Measurements from ENCODE around the gene SOX13.

The SOX13 gene

DNA sequence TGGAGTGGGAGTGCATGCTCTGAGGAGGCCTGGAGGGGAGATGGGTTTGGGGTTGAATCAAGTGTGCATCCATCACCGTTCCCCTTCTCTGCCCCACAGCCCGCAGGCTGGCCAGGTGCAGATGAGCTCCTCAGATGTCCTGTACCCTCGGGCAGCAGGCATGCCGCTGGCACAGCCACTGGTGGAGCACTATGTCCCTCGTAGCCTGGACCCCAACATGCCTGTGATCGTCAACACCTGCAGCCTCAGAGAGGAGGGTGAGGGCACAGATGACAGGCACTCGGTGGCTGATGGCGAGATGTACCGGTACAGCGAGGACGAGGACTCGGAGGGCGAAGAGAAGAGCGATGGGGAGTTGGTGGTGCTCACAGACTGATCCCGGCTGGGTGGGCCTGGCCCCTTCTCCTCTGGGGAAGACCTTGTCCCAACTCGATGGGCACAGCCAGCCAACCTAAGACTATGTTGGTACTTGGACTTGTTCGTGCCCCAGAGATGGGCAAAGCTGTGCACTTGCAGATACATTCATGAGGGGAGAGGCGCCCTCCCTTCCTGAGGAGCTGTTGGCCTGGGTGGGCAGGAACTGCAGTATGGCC is 52.9 kb downstream of the SOX13 start:
- POLR2A ChIA-PET: no interaction called here
- no peaks in the 10 kb centered on the region for H3K27me3 ChIP-seq (replicated peaks in 2 of 5; ENCODE audit: control insufficient read depth in 4 of 5, insufficient read depth in 5 of 5, low read length in 4 of 5)
- H3K27ac ChIP-seq (ENCODE audit: insufficient read depth in 1 of 2, low read depth in 1 of 2, low read length in 2 of 2, poor library complexity in 1 of 2, severe bottlenecking in 2 of 2): no peak overlapping the region
- no peak overlapping the region for H3K4me3 ChIP-seq (ENCODE audit: control insufficient read depth in 1 of 7, extremely low read depth in 1 of 7, insufficient read depth in 4 of 7, low read depth in 2 of 7, low read length in 6 of 7)
- CTCF ChIA-PET: interaction anchor here (0.7 to 19.0 kb wide), 6 partner anchors 9 to 266 kb away, joined by 3 to 322 read pairs (median 4); no protein-coding TSS in a partner anchor
- no peaks in the 10 kb centered on the region for H3K36me3 ChIP-seq (ENCODE audit: control insufficient read depth in 4 of 4, insufficient read depth in 4 of 4, low read length in 3 of 4)
- no peaks in the 10 kb centered on the region for H3K9me3 ChIP-seq (ENCODE audit: control extremely low read depth in 1 of 5, control insufficient read depth in 4 of 5, insufficient read depth in 2 of 5, low read depth in 1 of 5, low read length in 4 of 5)
- H3K4me1 ChIP-seq (ENCODE audit: control extremely low read depth in 1 of 4, control insufficient read depth in 4 of 4, insufficient read depth in 4 of 4, low read length in 3 of 4): peaks cover 0 to 9% (median 6%) of the 10 kb centered on the region in 4 experiments
- 99% methylated on average over 18 of the region's 18 CpGs for WGBS (ENCODE audit: insufficient coverage)
- no peak for DNase-seq

DNA sequence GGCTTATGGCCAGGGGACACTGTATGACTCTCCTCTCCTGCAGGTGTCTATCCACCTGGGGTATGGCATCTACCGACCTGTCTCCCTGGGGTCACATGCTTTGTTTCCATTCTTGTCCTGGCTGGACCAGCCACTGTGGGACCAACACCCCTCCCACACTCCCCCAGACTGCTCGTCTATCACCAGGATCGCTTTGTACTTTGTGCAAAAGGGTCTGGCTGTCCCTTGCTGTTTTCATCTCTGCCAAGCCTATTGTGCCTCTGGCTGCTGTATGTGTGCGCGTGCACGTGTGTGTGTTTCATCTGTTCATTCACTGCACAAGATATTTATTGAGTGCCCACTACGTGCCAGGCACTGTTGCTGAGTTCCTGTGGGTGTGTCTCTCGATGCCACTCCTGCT is 53.5 kb downstream of the SOX13 start:
- 94% methylated on average over 8 of the region's 8 CpGs for WGBS (ENCODE audit: insufficient coverage)
- ChIA-PET CTCF (interaction anchor here (0.7 to 19.0 kb wide), 3 partner anchors 48 to 260 kb away, joined by 3 to 322 read pairs (median 4); no protein-coding TSS in a partner anchor), POLR2A (no interaction called here)
- Histone ChIP-seq H3K27ac (ENCODE audit: insufficient read depth in 1 of 2, low read depth in 1 of 2, low read length in 2 of 2, poor library complexity in 1 of 2, severe bottlenecking in 2 of 2) (no peak overlapping the region), H3K4me3 (ENCODE audit: control insufficient read depth in 1 of 7, extremely low read depth in 1 of 7, insufficient read depth in 4 of 7, low read depth in 2 of 7, low read length in 6 of 7) (no peak overlapping the region), H3K4me1 (ENCODE audit: control extremely low read depth in 1 of 4, control insufficient read depth in 4 of 4, insufficient read depth in 4 of 4, low read length in 3 of 4) (peaks cover 0 to 9% (median 6%) of the 10 kb centered on the region in 4 experiments), H3K36me3 (ENCODE audit: control insufficient read depth in 4 of 4, insufficient read depth in 4 of 4, low read length in 3 of 4) (no peaks in the 10 kb centered on the region), H3K27me3 (replicated peaks in 2 of 5; ENCODE audit: control insufficient read depth in 4 of 5, insufficient read depth in 5 of 5, low read length in 4 of 5) (no peaks in the 10 kb centered on the region), H3K9me3 (ENCODE audit: control extremely low read depth in 1 of 5, control insufficient read depth in 4 of 5, insufficient read depth in 2 of 5, low read depth in 1 of 5, low read length in 4 of 5) (no peaks in the 10 kb centered on the region)
- no peak for DNase-seq

DNA sequence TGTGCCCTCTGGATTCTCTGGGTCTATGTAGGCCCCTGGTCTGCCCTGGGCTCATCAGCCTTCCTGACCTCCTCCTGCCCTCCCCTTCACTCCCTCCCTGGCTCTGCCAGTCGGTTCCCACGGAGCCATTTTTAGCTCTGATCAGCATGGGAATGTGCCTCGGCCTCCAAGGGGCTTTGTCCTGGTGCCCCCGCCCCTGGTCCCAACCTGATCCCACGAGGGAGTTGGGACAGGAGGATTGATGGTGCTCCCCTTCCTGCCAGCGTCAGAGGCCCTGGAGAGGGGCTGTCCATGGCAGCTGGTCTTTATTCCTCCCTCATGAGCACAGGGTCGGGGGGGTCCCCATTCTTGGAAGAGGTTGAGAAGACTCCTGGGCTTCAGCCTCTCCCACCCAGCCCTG is 54.0 kb downstream of the SOX13 start:
- Histone ChIP-seq H3K9me3 (ENCODE audit: control extremely low read depth in 1 of 5, control insufficient read depth in 4 of 5, insufficient read depth in 2 of 5, low read depth in 1 of 5, low read length in 4 of 5) (no peaks in the 10 kb centered on the region), H3K36me3 (ENCODE audit: control insufficient read depth in 4 of 4, insufficient read depth in 4 of 4, low read length in 3 of 4) (no peaks in the 10 kb centered on the region), H3K4me3 (ENCODE audit: control insufficient read depth in 1 of 7, extremely low read depth in 1 of 7, insufficient read depth in 4 of 7, low read depth in 2 of 7, low read length in 6 of 7) (no peak overlapping the region), H3K27ac (ENCODE audit: insufficient read depth in 1 of 2, low read depth in 1 of 2, low read length in 2 of 2, poor library complexity in 1 of 2, severe bottlenecking in 2 of 2) (no peak overlapping the region), H3K4me1 (ENCODE audit: control extremely low read depth in 1 of 4, control insufficient read depth in 4 of 4, insufficient read depth in 4 of 4, low read length in 3 of 4) (peaks cover 0 to 9% (median 6%) of the 10 kb centered on the region in 4 experiments), H3K27me3 (replicated peaks in 2 of 5; ENCODE audit: control insufficient read depth in 4 of 5, insufficient read depth in 5 of 5, low read length in 4 of 5) (no peaks in the 10 kb centered on the region)
- WGBS (ENCODE audit: insufficient coverage): 73% methylated on average over 7 of the region's 7 CpGs
- DNase-seq: no peak
- CTCF ChIA-PET: interaction anchor here (1.0 to 19.0 kb wide), 6 partner anchors 12 to 291 kb away, joined by 4 to 322 read pairs (median 42); partner anchors contain the start of gene SNRPE
- POLR2A ChIA-PET: no interaction called here

DNA sequence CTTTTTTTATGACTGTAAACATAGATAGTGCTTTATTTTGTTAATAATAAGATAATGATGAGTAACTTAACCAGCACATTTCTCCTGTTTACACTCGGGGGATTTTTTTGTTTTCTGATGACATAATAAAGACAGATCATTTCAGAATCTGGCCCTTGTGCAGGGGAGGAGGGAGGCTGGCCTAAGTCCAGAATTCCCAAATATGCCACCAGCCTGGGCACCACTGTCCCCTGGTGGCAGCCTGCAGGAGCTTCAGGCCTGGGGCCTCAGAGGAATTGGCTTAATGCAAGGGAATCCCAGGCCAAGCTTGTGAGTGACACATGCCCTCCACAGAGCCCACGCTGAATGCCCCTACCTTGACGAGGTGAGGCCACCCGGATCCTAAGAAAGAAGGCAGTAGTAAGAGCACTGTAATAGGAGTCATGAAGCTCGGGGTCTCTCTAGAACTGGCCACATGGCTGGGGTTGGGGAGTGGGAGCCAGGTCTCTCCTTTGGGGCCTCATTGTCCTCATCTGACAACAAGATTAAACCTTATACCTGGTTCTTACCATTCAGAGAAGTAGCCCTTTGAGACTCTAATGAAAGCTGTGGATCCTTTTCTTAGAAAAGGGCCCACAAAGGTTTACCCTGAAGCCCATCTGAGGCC is 54.8 kb downstream of the SOX13 start:
- H3K9me3 ChIP-seq (ENCODE audit: control extremely low read depth in 1 of 5, control insufficient read depth in 4 of 5, insufficient read depth in 2 of 5, low read depth in 1 of 5, low read length in 4 of 5): no peaks in the 10 kb centered on the region
- H3K27me3 ChIP-seq (replicated peaks in 2 of 5; ENCODE audit: control insufficient read depth in 4 of 5, insufficient read depth in 5 of 5, low read length in 4 of 5): no peaks in the 10 kb centered on the region
- ChIA-PET CTCF (interaction anchor here (0.6 to 19.0 kb wide), 17 partner anchors 8 to 620 kb away, joined by 3 to 322 read pairs (median 4); partner anchors contain the start of gene SNRPE), POLR2A (no interaction called here)
- H3K4me3 ChIP-seq (ENCODE audit: control insufficient read depth in 1 of 7, extremely low read depth in 1 of 7, insufficient read depth in 4 of 7, low read depth in 2 of 7, low read length in 6 of 7): no peak overlapping the region
- H3K36me3 ChIP-seq (ENCODE audit: control insufficient read depth in 4 of 4, insufficient read depth in 4 of 4, low read length in 3 of 4): no peaks in the 10 kb centered on the region
- WGBS (ENCODE audit: insufficient coverage): 54% methylated on average over 4 of the region's 5 CpGs
- no peak overlapping the region for H3K27ac ChIP-seq (ENCODE audit: insufficient read depth in 1 of 2, low read depth in 1 of 2, low read length in 2 of 2, poor library complexity in 1 of 2, severe bottlenecking in 2 of 2)
- peaks cover 0 to 9% (median 6%) of the 10 kb centered on the region in 4 experiments for H3K4me1 ChIP-seq (ENCODE audit: control extremely low read depth in 1 of 4, control insufficient read depth in 4 of 4, insufficient read depth in 4 of 4, low read length in 3 of 4)
- peak; percentile 56 to 70 (median 62) for DNase-seq

DNA sequence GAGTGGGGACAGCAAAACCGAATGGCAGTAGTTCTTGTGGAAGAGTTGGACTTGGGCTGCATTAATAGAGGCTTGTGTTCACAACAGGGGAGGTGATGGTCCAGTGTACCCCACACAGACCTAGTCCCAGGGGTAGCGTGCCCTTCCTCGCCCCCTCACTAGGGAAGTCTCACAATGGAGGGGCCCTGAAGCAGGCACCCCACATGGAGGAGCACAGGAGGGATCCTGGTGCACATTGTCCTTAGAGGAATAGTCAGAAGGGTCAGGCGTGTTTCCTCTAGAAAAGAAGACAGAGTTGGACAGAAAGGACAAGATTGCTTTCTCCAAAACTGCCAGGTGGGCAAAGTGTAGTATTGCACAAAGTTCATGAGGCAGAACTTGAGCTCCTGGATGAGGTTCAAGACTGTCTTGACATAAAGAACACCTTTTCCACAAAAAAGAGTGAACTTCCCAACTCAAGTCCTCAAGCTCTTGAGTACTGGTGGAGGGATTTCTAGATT is 55.6 kb downstream of the SOX13 start:
- WGBS (ENCODE audit: insufficient coverage): 40% methylated on average over 2 of the region's 4 CpGs
- H3K36me3 ChIP-seq (ENCODE audit: control insufficient read depth in 4 of 4, insufficient read depth in 4 of 4, low read length in 3 of 4): no peaks in the 10 kb centered on the region
- CTCF ChIA-PET: interaction anchor here (0.8 to 19.0 kb wide), 30 partner anchors 7 to 621 kb away, joined by 3 to 322 read pairs (median 3); partner anchors contain the start of gene SNRPE
- no peak overlapping the region for H3K4me3 ChIP-seq (ENCODE audit: control insufficient read depth in 1 of 7, extremely low read depth in 1 of 7, insufficient read depth in 4 of 7, low read depth in 2 of 7, low read length in 6 of 7)
- no peak overlapping the region for H3K27ac ChIP-seq (ENCODE audit: insufficient read depth in 1 of 2, low read depth in 1 of 2, low read length in 2 of 2, poor library complexity in 1 of 2, severe bottlenecking in 2 of 2)
- no peaks in the 10 kb centered on the region for H3K27me3 ChIP-seq (replicated peaks in 2 of 5; ENCODE audit: control insufficient read depth in 4 of 5, insufficient read depth in 5 of 5, low read length in 4 of 5)
- POLR2A ChIA-PET: no interaction called here
- no peaks in the 10 kb centered on the region for H3K9me3 ChIP-seq (ENCODE audit: control extremely low read depth in 1 of 5, control insufficient read depth in 4 of 5, insufficient read depth in 2 of 5, low read depth in 1 of 5, low read length in 4 of 5)
- peaks cover 0 to 9% (median 6%) of the 10 kb centered on the region in 4 experiments for H3K4me1 ChIP-seq (ENCODE audit: control extremely low read depth in 1 of 4, control insufficient read depth in 4 of 4, insufficient read depth in 4 of 4, low read length in 3 of 4)
- peak in 2 of 3 donors; percentile 36 to 37 for DNase-seq

DNA sequence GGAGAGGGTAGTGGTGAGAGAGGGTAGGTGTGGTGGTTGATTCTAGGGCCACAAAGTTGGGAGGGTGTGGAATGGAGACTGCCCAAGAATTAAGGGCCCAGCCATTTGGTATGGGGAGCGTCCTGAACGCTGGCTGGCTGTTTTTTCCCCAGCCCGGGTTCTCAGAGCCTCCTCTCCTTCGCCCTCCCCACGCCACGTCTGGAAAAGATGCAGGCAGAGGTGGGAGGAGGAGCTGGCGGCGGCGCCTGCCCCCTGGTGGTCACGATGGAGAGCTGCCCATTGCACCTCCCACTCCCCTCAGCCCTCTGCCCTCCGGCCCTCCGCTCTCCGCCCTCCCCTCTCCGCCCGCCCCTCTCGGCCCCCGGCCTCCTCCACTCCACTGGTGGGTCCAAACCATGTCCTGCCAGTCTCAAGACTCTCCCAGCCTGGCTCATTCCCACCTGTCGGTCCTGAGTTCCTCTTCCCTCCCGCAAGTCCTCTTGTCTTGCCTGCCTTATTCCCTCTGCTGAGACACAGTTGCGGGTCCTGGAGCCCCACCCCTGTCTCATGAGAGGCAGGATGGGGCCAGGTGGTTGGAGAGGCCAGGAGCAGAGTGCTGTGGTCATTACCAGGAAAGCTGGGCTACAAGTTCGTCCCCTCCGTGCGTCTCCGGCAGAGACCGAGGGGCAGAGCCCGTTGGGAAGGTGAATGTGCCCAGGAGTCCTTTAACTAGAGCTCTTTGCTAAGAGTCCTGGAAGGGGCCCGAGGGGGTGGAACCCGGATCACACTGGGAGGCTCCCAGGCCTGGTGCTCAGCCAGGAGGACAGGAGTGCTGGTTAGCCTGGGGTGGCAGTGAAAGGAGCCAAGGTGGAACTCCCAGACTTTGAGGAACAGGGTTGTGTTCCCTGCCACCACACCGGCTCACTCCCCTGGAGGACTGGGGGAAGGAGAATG is 56.3 kb downstream of the SOX13 start:
- DNase-seq: peak; percentile 49 to 74 (median 61)
- POLR2A ChIA-PET: no interaction called here
- Histone ChIP-seq H3K27ac (ENCODE audit: insufficient read depth in 1 of 2, low read depth in 1 of 2, low read length in 2 of 2, poor library complexity in 1 of 2, severe bottlenecking in 2 of 2) (no peak overlapping the region), H3K4me1 (ENCODE audit: control extremely low read depth in 1 of 4, control insufficient read depth in 4 of 4, insufficient read depth in 4 of 4, low read length in 3 of 4) (peaks cover 0 to 9% (median 6%) of the 10 kb centered on the region in 4 experiments), H3K27me3 (replicated peaks in 2 of 5; ENCODE audit: control insufficient read depth in 4 of 5, insufficient read depth in 5 of 5, low read length in 4 of 5) (no peaks in the 10 kb centered on the region), H3K36me3 (ENCODE audit: control insufficient read depth in 4 of 4, insufficient read depth in 4 of 4, low read length in 3 of 4) (peaks cover 0 to 3% (median 0%) of the 10 kb centered on the region in 4 experiments), H3K4me3 (ENCODE audit: control insufficient read depth in 1 of 7, extremely low read depth in 1 of 7, insufficient read depth in 4 of 7, low read depth in 2 of 7, low read length in 6 of 7) (peak overlapping the region in 4 of 7 experiments; percentile 26 to 55 (median 28)), H3K9me3 (ENCODE audit: control extremely low read depth in 1 of 5, control insufficient read depth in 4 of 5, insufficient read depth in 2 of 5, low read depth in 1 of 5, low read length in 4 of 5) (no peaks in the 10 kb centered on the region)
- CTCF ChIA-PET: interaction anchor here (0.7 to 19.0 kb wide), 31 partner anchors 9 to 294 kb away, joined by 3 to 322 read pairs (median 3); partner anchors contain the start of gene SNRPE
- WGBS (ENCODE audit: insufficient coverage): 38% methylated on average over 19 of the region's 29 CpGs

Data from common myeloid progenitor, CD34-positive (primary cell).